Esophagus muscularis mucosa (tissue), 4 donors: ENCODE data around the gene FOXN3. TPM values are rescaled to one million over a fixed set of nuclear protein-coding genes. Genes with fewer than 3 reads are reported as not detected.

Experiments used
- DNase-seq: peaks from one replicate; pipeline ENCODE4 v3.0.0-alpha.2; 2017; ENCODE audit errors: extremely low spot score
- H3K27ac ChIP-seq, 4 donors: fragments of 200-600 bp; sonication (generic); replicated peaks in 1 of 4; 1 replicate in 3 of 4; 2 replicates in 1 of 4; pipeline ENCODE4 v1.5.1; 2016 to 2019; ENCODE audit warnings: mild to moderate bottlenecking in 1 of 4
- H3K27me3 ChIP-seq, 4 donors: fragments of 200-600 bp; sonication (generic); one replicate each; pipeline versions ENCODE4 v1.5.1 to v1.6.0; 2016 to 2019
- H3K36me3 ChIP-seq, 4 donors: fragments of 200-600 bp; sonication (generic); one replicate each; pipeline ENCODE4 v1.5.1; 2016 to 2019
- H3K4me1 ChIP-seq, 4 donors: fragments of 200-600 bp; sonication (generic); one replicate each; pipeline ENCODE4 v1.5.1; 2016 to 2019
- H3K4me3 ChIP-seq, 4 donors: fragments of 200-600 bp; sonication (generic); 1 replicate in 2 of 4; 2 replicates in 2 of 4; pipeline ENCODE4 v1.5.1; 2016 to 2019; ENCODE audit warnings: mild to moderate bottlenecking in 4 of 4, moderate library complexity in 1 of 4
- H3K9me3 ChIP-seq, 4 donors: fragments of 200-600 bp; sonication (generic); 1 replicate in 3 of 4; 2 replicates in 1 of 4; pipeline ENCODE4 v1.5.1; 2016 to 2019
- CTCF ChIP-seq, 3 experiments: fragments of 200-600 bp in 2 of 3; fragments of 450-650 bp in 1 of 3; sonication (generic) in 2 of 3; IDR thresholded peaks; one replicate each; pipeline ENCODE4 v1.5.1; 2017 to 2019; ENCODE audit warnings: antibody characterized with exemption in 3 of 3, mild to moderate bottlenecking in 2 of 3, moderate library complexity in 1 of 3
- EP300 ChIP-seq: sonication (generic); formaldehyde crosslinking; IDR thresholded peaks from one replicate; pipeline ENCODE4 v1.6.1; 2017; ENCODE audit warnings: antibody characterized with exemption
- POLR2A ChIP-seq: fragments of 450-650 bp; IDR thresholded peaks from one replicate; pipeline ENCODE4 v1.6.1; 2017; ENCODE audit warnings: antibody characterized with exemption, moderate library complexity, mild to moderate bottlenecking, low read depth
- POLR2AphosphoS5 ChIP-seq, 2 donors: sonication (generic); formaldehyde crosslinking; IDR thresholded peaks; one replicate each; pipeline ENCODE4 v1.6.1; 2017; ENCODE audit warnings: antibody characterized with exemption in 2 of 2
- WGBS: methylation state at CpG from one replicate; pipeline ENCODE4 v1.1.5; 2018; 5-methylcytosine and 5-hydroxymethylcytosine counted together
- intact Hi-C: fragments of 100-400 bp; cut with DNase I; formaldehyde crosslinking; loops from one replicate; pipeline ENCODE4 v1.15.1; 2023
- total RNA-seq, 4 donors: library from RNA; depleted of rRNA; stranded (reverse); fragments of >200 nt; gene quantifications; one replicate each; pipeline versions ENCODE4 v1.1.0 to v1.2.1, GENCODE V29; 2016

FOXN3 gene
- total RNA-seq, 4 donors from 2014 or later, result 114 to 180 (median 145) TPM

- Histone ChIP-seq H3K4me3 (no peak overlapping the region), H3K36me3 (no peaks in the 10 kb centered on the region), H3K9me3 (peaks cover 0 to 10% (median 3%) of the 10 kb centered on the region in 4 donors), H3K4me1 (no peaks in the 10 kb centered on the region), H3K27ac (no peak overlapping the region), H3K27me3 (no peaks in the 10 kb centered on the region)
- intact Hi-C loops, result no loop called here
- no peak for TF ChIP-seq CTCF (IDR thresholded peaks at IDR 0.05)
- TF ChIP-seq EP300, result no peak
- TF ChIP-seq POLR2AphosphoS5 (IDR thresholded peaks at IDR 0.05), result no peak
- TF ChIP-seq POLR2A, result no peak
- DNase-seq, result no peak
- 53% methylated on average over 5 of the region's 5 CpGs for WGBS
Measured at GRCh38 chr14:89107626-89108025, 309.4 kb downstream of the FOXN3 start.
